Astrocyte of the cerebellum (primary cell): Measurements from ENCODE around the gene TMEM232.
"Not testable (repeated sequence)": the region's sequence is repeated elsewhere in the genome, so short reads cannot be mapped to it uniquely, and the experiment has no call there.

Experiments
- DNase-seq: peaks from one replicate; pipeline ENCODE4 v3.0.0-alpha.2; 2011; ENCODE audit warnings: low read depth
- H3K4me3 ChIP-seq: 2 replicates; pipeline ENCODE4 v1.5.1; 2011; ENCODE audit warnings: mild to moderate bottlenecking, low read depth, low read length, moderate library complexity
- in situ Hi-C: cut with HindIII; loops from 2 replicates; pipeline ENCODE4 v1.10.0; 2017; ENCODE audit warnings: low sequenced_read_pairs
- TF ChIP-seq, protein P1 (sequence below): IDR thresholded peaks from 2 replicates; pipeline ENCODE4 v1.5.1; 2012; ENCODE audit warnings: low read length, low read depth, moderate library complexity, mild to moderate bottlenecking; ENCODE audit errors: missing control alignments

Gene TMEM232

DNA sequence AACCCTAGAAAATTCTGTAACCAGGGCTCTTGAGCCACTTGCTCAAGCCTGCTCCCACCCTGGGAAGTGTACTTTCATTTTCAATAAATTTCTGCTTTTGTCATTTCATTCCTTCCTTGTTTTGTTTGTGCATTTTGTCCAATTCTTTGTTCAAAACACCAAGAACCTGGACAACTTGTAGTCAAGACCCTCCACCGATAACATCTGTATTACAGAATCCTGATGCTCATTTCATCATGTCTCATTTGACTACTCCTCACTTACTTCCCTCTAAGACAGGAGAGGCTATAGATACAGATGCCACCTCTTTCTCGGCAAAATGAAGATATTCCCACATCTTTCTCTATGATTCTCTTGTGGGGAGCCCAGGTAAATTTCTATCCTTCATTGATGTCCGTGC is 183.5 kb downstream of the TMEM232 start:
- DNase-seq = no peak
- H3K4me3 ChIP-seq = no peak overlapping the region
- in situ Hi-C loops = no loop called here
- TF ChIP-seq, protein P1, sequence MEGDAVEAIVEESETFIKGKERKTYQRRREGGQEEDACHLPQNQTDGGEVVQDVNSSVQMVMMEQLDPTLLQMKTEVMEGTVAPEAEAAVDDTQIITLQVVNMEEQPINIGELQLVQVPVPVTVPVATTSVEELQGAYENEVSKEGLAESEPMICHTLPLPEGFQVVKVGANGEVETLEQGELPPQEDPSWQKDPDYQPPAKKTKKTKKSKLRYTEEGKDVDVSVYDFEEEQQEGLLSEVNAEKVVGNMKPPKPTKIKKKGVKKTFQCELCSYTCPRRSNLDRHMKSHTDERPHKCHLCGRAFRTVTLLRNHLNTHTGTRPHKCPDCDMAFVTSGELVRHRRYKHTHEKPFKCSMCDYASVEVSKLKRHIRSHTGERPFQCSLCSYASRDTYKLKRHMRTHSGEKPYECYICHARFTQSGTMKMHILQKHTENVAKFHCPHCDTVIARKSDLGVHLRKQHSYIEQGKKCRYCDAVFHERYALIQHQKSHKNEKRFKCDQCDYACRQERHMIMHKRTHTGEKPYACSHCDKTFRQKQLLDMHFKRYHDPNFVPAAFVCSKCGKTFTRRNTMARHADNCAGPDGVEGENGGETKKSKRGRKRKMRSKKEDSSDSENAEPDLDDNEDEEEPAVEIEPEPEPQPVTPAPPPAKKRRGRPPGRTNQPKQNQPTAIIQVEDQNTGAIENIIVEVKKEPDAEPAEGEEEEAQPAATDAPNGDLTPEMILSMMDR = no peak

DNA sequence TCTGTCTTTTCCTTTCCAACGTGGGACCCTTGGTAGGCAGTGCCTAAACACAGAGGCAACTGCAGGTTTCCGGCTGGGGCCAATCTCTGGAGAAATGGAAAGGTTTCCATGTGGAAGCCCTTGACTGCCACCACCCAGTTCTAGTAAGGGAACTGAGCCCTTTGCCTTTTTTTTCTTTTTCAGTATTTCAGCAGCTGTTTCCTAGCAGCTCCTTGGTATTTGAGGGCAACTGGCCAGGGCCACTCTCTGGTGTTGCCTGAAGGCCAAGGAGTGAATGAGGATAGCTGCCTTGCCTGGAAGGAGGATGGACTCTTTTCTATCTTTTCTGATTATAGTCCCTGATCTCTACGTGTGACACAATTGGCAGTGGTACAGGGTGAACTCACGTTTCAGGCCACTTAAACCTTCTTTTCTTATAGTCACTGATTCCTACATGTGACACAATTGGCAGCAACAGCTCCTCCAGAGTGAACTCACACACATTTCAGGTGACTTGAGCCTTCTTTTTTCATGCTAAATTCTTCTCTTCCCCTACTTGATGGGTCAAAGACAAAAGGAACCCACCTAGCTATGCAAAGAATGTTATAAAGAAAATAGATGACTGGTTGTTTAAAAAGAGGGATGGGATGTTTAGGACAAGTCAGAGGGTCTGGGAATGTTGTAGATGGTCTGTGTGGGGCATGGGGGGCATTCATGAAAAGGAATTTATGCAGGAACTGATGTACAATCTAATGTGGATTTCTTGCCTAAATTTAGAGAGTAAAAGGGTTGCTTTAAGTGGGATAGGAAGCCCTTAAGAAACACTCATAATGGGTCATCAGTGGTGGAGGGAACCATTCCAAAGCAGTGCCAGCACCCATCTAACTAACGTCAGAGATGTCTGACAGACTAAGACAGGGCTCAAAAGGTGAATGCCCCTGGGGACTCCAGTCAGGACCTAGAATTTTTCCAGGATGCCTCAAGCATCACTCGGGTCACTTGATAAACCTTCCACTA is 190.1 kb downstream of the TMEM232 start:
- H3K4me3 ChIP-seq = no peak overlapping the region
- in situ Hi-C loops = no loop called here
- DNase-seq = no peak
- TF ChIP-seq, protein P1 = no peak

- DNase-seq, in situ Hi-C loops, H3K4me3 ChIP-seq: not testable (repeated sequence)
Measured at GRCh38 chr5:110535146-110535545, 191.3 kb downstream of the TMEM232 start.

DNA sequence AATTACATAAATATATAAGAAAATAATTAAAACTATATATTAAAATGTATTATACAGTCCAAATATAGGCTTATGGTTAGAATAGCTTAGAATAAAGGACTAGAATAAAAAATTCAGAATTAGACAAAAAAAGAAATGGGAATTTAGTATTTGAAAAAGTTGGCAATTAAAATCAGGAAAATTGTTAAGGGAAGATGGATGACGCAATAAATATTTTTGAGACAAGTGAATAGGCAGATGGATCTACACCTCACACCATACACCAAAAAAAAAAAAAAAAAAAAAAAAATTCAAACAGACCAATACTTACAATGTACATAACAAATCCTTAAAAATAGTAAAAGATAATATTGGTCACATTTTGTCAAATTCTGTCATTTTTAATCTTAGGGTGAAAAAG is 200.7 kb downstream of the TMEM232 start:
- in situ Hi-C loops = no loop called here
- DNase-seq = no peak
- no peak overlapping the region for H3K4me3 ChIP-seq
- TF ChIP-seq, protein P1 = no peak

GRCh38 chr5:110517396-110517795 is 209.1 kb downstream of the TMEM232 start:
- no peak overlapping the region for H3K4me3 ChIP-seq
- TF ChIP-seq, protein P1 = no peak
- in situ Hi-C loops = no loop called here
- no peak for DNase-seq

GRCh38 chr5:110514030-110514429 is 212.4 kb downstream of the TMEM232 start:
- H3K4me3 ChIP-seq = no peak overlapping the region
- DNase-seq = no peak
- TF ChIP-seq, protein P1 = no peak
- in situ Hi-C loops = no loop called here

DNA sequence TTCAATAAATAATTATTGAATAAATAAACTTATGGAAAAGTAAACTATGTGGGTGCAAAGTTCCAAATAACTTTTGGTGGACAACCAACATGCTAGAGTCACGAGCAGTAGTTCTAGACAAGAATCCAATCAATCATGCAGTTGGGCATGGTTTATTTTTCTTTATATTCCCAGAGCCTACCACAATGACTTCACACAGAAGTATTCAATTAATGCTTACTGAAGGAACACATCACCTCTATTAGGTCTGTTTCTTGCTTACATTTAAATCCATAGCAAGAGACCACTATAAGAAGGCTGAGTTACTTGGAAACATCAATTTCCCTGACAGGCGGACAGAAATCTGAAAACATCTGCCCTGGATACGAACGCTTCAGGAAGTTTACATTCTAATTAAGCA is 214.2 kb downstream of the TMEM232 start:
- TF ChIP-seq, protein P1 = no peak
- no peak for DNase-seq
- H3K4me3 ChIP-seq = no peak overlapping the region
- in situ Hi-C loops = no loop called here
